NCI-H1930 (cell line): ENCODE data around the gene CLHC1.
"Not testable (repeated sequence)": the region's sequence is repeated elsewhere in the genome, so short reads cannot be mapped to it uniquely, and the experiment has no call there.

ENCODE experiments used
- DNase-seq, 2 experiments: peaks; one replicate each; lab custom pipeline; 2025; lab: John Stamatoyannopoulos, UW

The CLHC1 gene

GRCh38 chr2:55152475-55153412 is 79.3 kb downstream of the CLHC1 start:
- no peak for DNase-seq

- no peak for DNase-seq
Observed at GRCh38 chr2:55151733-55152433, 80.2 kb downstream of the CLHC1 start.

- DNase-seq: no peak
Observed at GRCh38 chr2:55150834-55151233, 81.3 kb downstream of the CLHC1 start.

- no peak for DNase-seq
Observed at GRCh38 chr2:55148269-55148668, 83.8 kb downstream of the CLHC1 start.

- no peak for DNase-seq
Observed at GRCh38 chr2:55147531-55147930, 84.6 kb downstream of the CLHC1 start.

GRCh38 chr2:55147041-55147440 is 85.1 kb downstream of the CLHC1 start:
- DNase-seq: no peak

- no peak for DNase-seq
Observed at GRCh38 chr2:55146263-55146662, 85.8 kb downstream of the CLHC1 start.

GRCh38 chr2:55144922-55145820 is 86.9 kb downstream of the CLHC1 start:
- DNase-seq: no peak

- not testable (repeated sequence) for DNase-seq
Observed at GRCh38 chr2:55143706-55144105, 88.4 kb downstream of the CLHC1 start.

GRCh38 chr2:55142518-55142917 is 89.6 kb downstream of the CLHC1 start:
- DNase-seq: no peak

GRCh38 chr2:55141572-55142413 is 90.3 kb downstream of the CLHC1 start:
- no peak for DNase-seq

GRCh38 chr2:55140316-55141219 is 91.5 kb downstream of the CLHC1 start:
- DNase-seq: no peak

- DNase-seq: no peak
Observed at GRCh38 chr2:55139305-55139704, 92.8 kb downstream of the CLHC1 start.

- DNase-seq: peak in 1 of 2 experiments; percentile 88
Observed at GRCh38 chr2:55138882-55139229, 93.2 kb downstream of the CLHC1 start.

GRCh38 chr2:55138014-55138881 is 93.8 kb downstream of the CLHC1 start:
- peak; percentile 29 to 88 for DNase-seq

- no peak for DNase-seq
Observed at GRCh38 chr2:55137024-55137958, 94.8 kb downstream of the CLHC1 start.

- DNase-seq: no peak
Observed at GRCh38 chr2:55136138-55136541, 96.0 kb downstream of the CLHC1 start.

GRCh38 chr2:55135491-55135890 is 96.6 kb downstream of the CLHC1 start:
- no peak for DNase-seq
